HG03280 (cell line): ENCODE results near the gene MEF2D.

Source experiments
- ATAC-seq: cut with Tn5 transposase; IDR thresholded peaks from one replicate; pipeline ENCODE4 v1.9.1; 2021; ENCODE audit warnings: mild to moderate bottlenecking, moderate library complexity; ENCODE audit not compliant: unreplicated experiment

Gene MEF2D

GRCh38 chr1:156489166-156489934 lies 11.2 kb downstream of the MEF2D start:
- ATAC-seq: peak; percentile 21

GRCh38 chr1:156488566-156489165 lies 11.9 kb downstream of the MEF2D start:
- peak; percentile 46 for ATAC-seq

GRCh38 chr1:156487862-156488261 lies 12.7 kb downstream of the MEF2D start:
- ATAC-seq: peak; percentile 27

GRCh38 chr1:156486421-156487344 lies 13.9 kb downstream of the MEF2D start:
- ATAC-seq: no peak

- ATAC-seq: no peak
These were observed 14.6 kb downstream of the MEF2D start for GRCh38 chr1:156485984-156486383.

- no peak for ATAC-seq
These were observed 16.0 kb downstream of the MEF2D start for GRCh38 chr1:156484480-156485058.

- no peak for ATAC-seq
These were observed 17.2 kb downstream of the MEF2D start for GRCh38 chr1:156483397-156483796.

- ATAC-seq: no peak
These were observed 18.3 kb downstream of the MEF2D start for GRCh38 chr1:156482276-156482675.

- ATAC-seq: no peak
These were observed 19.0 kb downstream of the MEF2D start for GRCh38 chr1:156481527-156481926.

GRCh38 chr1:156480411-156481192 lies 20.0 kb downstream of the MEF2D start:
- peak; percentile 55 for ATAC-seq

GRCh38 chr1:156480016-156480370 lies 20.6 kb downstream of the MEF2D start:
- no peak for ATAC-seq

- ATAC-seq: no peak
These were observed 21.2 kb downstream of the MEF2D start for GRCh38 chr1:156479093-156480015.

- ATAC-seq: no peak
These were observed 22.3 kb downstream of the MEF2D start for GRCh38 chr1:156478250-156478627.

GRCh38 chr1:156477526-156478249 lies 22.9 kb downstream of the MEF2D start:
- ATAC-seq: no peak

GRCh38 chr1:156476501-156477298 lies 23.9 kb downstream of the MEF2D start:
- ATAC-seq: no peak

GRCh38 chr1:156475568-156476500 lies 24.7 kb downstream of the MEF2D start:
- ATAC-seq: no peak

- ATAC-seq: no peak
These were observed 25.6 kb downstream of the MEF2D start for GRCh38 chr1:156474966-156475365.
